HL-60 (cell line): ENCODE measurements around the gene GPR161.

Experiments
- SPI1 ChIP-seq: IDR thresholded peaks from 2 replicates; pipeline ENCODE4 v1.6.1; 2012; ENCODE audit warnings: low read depth, mild to moderate bottlenecking, borderline replicate concordance
- TF ChIP-seq, protein P1 (sequence below): IDR thresholded peaks from one replicate; pipeline ENCODE4 v1.5.1; 2011; ENCODE audit warnings: low read length, control low read depth, inconsistent platforms; ENCODE audit not compliant: insufficient read depth
- TF ChIP-seq, protein P2 (sequence below): IDR thresholded peaks from 2 replicates; pipeline ENCODE4 v1.6.1; 2012; ENCODE audit warnings: low read depth; ENCODE audit not compliant: insufficient replicate concordance

DNA sequence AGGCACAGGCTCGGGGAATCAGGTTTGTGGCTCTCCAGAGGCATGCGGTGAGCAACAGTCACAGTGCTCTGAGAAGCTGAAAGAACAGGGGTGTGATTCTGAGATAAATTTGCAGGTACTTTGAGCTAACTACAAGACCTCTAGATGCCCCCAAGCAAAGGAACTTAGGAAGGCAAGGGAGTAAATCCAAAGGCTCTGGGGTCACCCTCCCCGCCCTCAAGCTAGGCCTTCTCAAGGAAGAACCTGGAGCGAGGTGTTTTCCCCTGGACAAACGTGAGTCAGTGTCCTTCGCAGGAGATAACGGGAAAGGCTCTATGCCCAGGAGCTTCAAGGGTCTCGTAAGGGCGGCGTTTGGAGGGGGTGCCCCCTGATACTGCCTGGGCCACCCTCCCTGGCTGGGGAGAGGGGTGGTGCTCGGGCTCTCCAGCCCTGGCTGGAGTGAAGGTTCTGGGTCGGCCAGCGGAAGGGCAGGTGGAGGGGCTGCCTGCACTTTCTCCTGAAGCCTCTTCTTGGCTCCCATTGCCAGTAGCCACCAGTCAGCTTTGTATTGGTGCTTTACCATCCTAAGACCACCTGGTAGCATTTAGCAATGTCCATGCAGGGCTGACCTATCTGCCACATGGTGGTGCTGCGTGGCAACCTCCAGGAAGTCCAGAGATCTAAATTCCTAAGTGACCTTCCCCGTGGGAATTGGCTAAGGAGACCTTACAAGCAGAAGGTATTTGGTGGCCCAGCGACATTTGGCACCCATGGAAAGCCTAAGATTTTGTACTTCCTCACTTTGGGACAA, 44.0 kb downstream of the GPR161 start:
- TF ChIP-seq, protein P1, sequence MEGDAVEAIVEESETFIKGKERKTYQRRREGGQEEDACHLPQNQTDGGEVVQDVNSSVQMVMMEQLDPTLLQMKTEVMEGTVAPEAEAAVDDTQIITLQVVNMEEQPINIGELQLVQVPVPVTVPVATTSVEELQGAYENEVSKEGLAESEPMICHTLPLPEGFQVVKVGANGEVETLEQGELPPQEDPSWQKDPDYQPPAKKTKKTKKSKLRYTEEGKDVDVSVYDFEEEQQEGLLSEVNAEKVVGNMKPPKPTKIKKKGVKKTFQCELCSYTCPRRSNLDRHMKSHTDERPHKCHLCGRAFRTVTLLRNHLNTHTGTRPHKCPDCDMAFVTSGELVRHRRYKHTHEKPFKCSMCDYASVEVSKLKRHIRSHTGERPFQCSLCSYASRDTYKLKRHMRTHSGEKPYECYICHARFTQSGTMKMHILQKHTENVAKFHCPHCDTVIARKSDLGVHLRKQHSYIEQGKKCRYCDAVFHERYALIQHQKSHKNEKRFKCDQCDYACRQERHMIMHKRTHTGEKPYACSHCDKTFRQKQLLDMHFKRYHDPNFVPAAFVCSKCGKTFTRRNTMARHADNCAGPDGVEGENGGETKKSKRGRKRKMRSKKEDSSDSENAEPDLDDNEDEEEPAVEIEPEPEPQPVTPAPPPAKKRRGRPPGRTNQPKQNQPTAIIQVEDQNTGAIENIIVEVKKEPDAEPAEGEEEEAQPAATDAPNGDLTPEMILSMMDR = no peak
- TF ChIP-seq SPI1 = no peak
- TF ChIP-seq, protein P2, sequence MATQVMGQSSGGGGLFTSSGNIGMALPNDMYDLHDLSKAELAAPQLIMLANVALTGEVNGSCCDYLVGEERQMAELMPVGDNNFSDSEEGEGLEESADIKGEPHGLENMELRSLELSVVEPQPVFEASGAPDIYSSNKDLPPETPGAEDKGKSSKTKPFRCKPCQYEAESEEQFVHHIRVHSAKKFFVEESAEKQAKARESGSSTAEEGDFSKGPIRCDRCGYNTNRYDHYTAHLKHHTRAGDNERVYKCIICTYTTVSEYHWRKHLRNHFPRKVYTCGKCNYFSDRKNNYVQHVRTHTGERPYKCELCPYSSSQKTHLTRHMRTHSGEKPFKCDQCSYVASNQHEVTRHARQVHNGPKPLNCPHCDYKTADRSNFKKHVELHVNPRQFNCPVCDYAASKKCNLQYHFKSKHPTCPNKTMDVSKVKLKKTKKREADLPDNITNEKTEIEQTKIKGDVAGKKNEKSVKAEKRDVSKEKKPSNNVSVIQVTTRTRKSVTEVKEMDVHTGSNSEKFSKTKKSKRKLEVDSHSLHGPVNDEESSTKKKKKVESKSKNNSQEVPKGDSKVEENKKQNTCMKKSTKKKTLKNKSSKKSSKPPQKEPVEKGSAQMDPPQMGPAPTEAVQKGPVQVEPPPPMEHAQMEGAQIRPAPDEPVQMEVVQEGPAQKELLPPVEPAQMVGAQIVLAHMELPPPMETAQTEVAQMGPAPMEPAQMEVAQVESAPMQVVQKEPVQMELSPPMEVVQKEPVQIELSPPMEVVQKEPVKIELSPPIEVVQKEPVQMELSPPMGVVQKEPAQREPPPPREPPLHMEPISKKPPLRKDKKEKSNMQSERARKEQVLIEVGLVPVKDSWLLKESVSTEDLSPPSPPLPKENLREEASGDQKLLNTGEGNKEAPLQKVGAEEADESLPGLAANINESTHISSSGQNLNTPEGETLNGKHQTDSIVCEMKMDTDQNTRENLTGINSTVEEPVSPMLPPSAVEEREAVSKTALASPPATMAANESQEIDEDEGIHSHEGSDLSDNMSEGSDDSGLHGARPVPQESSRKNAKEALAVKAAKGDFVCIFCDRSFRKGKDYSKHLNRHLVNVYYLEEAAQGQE = no peak
